Measurements from ENCODE around the gene MORN5.

GRCh38 chr9:122120316-122121071 lies 39.2 kb upstream of the MORN5 start:
- no peak for TF ChIP-seq CREB1 (CRISPR knock-in tag; IDR thresholded peaks at IDR 0.05; ENCODE audit: low read depth)
- TF ChIP-seq CTCF (conservative IDR thresholded peaks at IDR 0.05; ENCODE audit: low read depth in 2 of 2) = no peak
- no peak for TF ChIP-seq POLR2AphosphoS5 (IDR thresholded peaks at IDR 0.05; ENCODE audit: low read depth)
- TF ChIP-seq EZH2 (IDR thresholded peaks at IDR 0.05; ENCODE audit: low read depth, unreplicated experiment) = no peak
- TF ChIP-seq ZNF114 (CRISPR knock-in tag; IDR thresholded peaks at IDR 0.05) = no peak
- no peak for TF ChIP-seq REST (IDR thresholded peaks at IDR 0.05; ENCODE audit: unreplicated experiment)
- no peak for TF ChIP-seq EZH2phosphoT487 (IDR thresholded peaks at IDR 0.05; ENCODE audit: unreplicated experiment)
- TF ChIP-seq STAT1 (IDR thresholded peaks at IDR 0.05; ENCODE audit: unreplicated experiment) = no peak
- TF ChIP-seq ETS1 (IDR thresholded peaks at IDR 0.05) = no peak
- no peak for TF ChIP-seq ZNF331 (CRISPR knock-in tag; IDR thresholded peaks at IDR 0.05; ENCODE audit: low read depth)
- TF ChIP-seq JUNB (IDR thresholded peaks at IDR 0.05; ENCODE audit: unreplicated experiment) = no peak
